ENCODE measurements around the gene ADO.
"Not testable (repeated sequence)": the region's sequence is repeated elsewhere in the genome, so short reads cannot be mapped to it uniquely, and the experiment has no call there.

Gene ADO

DNA sequence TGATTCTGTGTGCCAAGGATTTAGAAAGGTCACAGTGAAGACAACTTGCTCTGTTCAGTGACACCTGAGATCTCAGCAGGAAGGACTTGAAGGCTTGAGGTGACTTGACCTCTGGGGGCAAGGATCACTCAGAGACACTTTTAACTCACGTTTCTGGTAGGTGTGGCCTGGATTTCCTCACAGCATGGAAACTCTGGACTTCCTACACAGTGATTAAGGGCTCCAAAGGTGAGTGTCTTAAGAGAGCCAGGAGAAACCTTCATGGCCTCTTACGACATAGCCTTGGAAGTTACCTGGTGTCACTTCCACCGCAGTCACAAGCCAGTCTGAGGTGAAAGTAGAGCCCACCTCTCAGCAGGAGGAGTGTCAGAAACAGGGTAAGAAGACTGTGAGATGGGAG is 38.1 kb upstream of the ADO start:
- H3K4me3 ChIP-seq (ENCODE audit: low read depth in 1 of 5, low read length in 5 of 5): no peak overlapping the region
- H3K27ac ChIP-seq (ENCODE audit: low read depth, low read length): no peak overlapping the region
- no peak overlapping the region for H3K9ac ChIP-seq (ENCODE audit: low read length in 5 of 5)
- H3K9me3 ChIP-seq (ENCODE audit: control insufficient read depth in 5 of 5, low read length in 5 of 5): no peaks in the 10 kb centered on the region
- H3K4me1 ChIP-seq (ENCODE audit: control insufficient read depth in 5 of 5, insufficient read depth in 5 of 5, low read length in 5 of 5): peaks cover 0 to 10% (median 6%) of the 10 kb centered on the region in 5 donors
- H3K27me3 ChIP-seq (ENCODE audit: control insufficient read depth in 5 of 5, insufficient read depth in 4 of 5, low read length in 5 of 5): no peaks in the 10 kb centered on the region
- no peaks in the 10 kb centered on the region for H3K36me3 ChIP-seq (ENCODE audit: control insufficient read depth in 5 of 5, insufficient read depth in 5 of 5, low read length in 5 of 5)

DNA sequence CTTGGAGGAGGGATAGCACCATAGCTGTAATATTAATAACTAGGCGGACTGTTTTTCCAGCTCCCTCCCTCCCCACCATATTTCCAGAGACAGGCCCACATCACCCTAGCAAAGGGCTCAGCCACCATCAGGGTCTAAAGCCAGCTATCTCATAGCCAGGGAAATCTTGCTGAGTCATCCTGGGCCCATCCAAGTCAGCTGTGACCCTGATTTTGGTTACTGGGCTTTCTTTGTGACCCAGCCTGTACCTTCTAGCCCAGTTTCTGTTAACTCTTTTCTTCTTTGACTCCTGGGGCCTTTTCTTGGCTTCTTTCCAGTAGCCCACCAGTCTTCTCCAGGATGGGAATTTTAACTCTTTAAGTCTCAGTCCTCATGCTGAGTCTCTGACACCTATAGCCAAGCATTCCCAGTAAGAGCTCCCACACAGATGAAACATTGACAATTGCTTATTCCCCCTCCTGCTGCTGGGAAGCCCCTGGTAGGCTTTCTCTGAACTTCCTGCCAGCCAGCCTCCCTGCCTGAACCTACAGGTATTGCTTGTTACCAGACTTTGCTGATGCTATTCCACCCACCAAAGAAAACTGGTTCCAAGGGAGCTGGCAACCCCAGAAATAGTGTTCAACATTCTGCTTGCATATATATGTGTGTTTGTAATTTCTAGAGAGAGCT is 34.8 kb upstream of the ADO start:
- no peaks in the 10 kb centered on the region for H3K27me3 ChIP-seq (ENCODE audit: control insufficient read depth in 5 of 5, insufficient read depth in 4 of 5, low read length in 5 of 5)
- H3K9ac ChIP-seq (ENCODE audit: low read length in 5 of 5): no peak overlapping the region
- H3K9me3 ChIP-seq (ENCODE audit: control insufficient read depth in 5 of 5, low read length in 5 of 5): no peaks in the 10 kb centered on the region
- peaks cover 0 to 17% (median 6%) of the 10 kb centered on the region in 5 donors for H3K4me1 ChIP-seq (ENCODE audit: control insufficient read depth in 5 of 5, insufficient read depth in 5 of 5, low read length in 5 of 5)
- H3K36me3 ChIP-seq (ENCODE audit: control insufficient read depth in 5 of 5, insufficient read depth in 5 of 5, low read length in 5 of 5): no peaks in the 10 kb centered on the region
- no peak overlapping the region for H3K27ac ChIP-seq (ENCODE audit: low read depth, low read length)
- no peak overlapping the region for H3K4me3 ChIP-seq (ENCODE audit: low read depth in 1 of 5, low read length in 5 of 5)

GRCh38 chr10:62772186-62772974 is 32.1 kb upstream of the ADO start:
- Histone ChIP-seq H3K4me1 (ENCODE audit: control insufficient read depth in 5 of 5, insufficient read depth in 5 of 5, low read length in 5 of 5) (peaks cover 0 to 17% (median 6%) of the 10 kb centered on the region in 5 donors), H3K4me3 (ENCODE audit: low read depth in 1 of 5, low read length in 5 of 5) (no peak overlapping the region), H3K27ac (ENCODE audit: low read depth, low read length) (no peak overlapping the region), H3K9ac (ENCODE audit: low read length in 5 of 5) (no peak overlapping the region), H3K36me3 (ENCODE audit: control insufficient read depth in 5 of 5, insufficient read depth in 5 of 5, low read length in 5 of 5) (no peaks in the 10 kb centered on the region), H3K27me3 (ENCODE audit: control insufficient read depth in 5 of 5, insufficient read depth in 4 of 5, low read length in 5 of 5) (no peaks in the 10 kb centered on the region), H3K9me3 (ENCODE audit: control insufficient read depth in 5 of 5, low read length in 5 of 5) (no peaks in the 10 kb centered on the region)

DNA sequence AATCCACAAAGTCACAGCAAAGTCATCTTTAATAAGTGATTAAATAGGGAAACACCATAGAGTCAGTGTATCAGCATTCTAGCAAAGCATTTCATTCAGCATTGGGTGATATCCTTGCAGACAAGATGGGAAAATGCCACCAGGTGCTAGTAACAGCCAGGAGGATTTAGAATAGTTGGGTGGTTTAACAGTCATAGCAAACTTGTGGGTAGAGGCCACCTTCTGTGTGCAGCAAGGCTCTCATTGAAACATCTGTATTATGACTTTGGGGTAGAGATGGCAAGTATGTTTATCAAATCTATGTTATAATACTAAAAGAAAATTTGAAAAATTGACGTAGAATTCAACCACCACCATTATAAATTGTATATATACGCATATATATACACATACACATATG is 26.4 kb upstream of the ADO start:
- H3K9ac ChIP-seq (ENCODE audit: low read length in 5 of 5): no peak overlapping the region
- H3K4me3 ChIP-seq (ENCODE audit: low read depth in 1 of 5, low read length in 5 of 5): no peak overlapping the region
- no peaks in the 10 kb centered on the region for H3K4me1 ChIP-seq (ENCODE audit: control insufficient read depth in 5 of 5, insufficient read depth in 5 of 5, low read length in 5 of 5)

GRCh38 chr10:62779487-62780248 is 24.9 kb upstream of the ADO start:
- H3K27ac ChIP-seq (ENCODE audit: low read depth, low read length): no peak overlapping the region
- no peaks in the 10 kb centered on the region for H3K9me3 ChIP-seq (ENCODE audit: control insufficient read depth in 5 of 5, low read length in 5 of 5)
- no peaks in the 10 kb centered on the region for H3K36me3 ChIP-seq (ENCODE audit: control insufficient read depth in 5 of 5, insufficient read depth in 5 of 5, low read length in 5 of 5)
- H3K4me1 ChIP-seq (ENCODE audit: control insufficient read depth in 5 of 5, insufficient read depth in 5 of 5, low read length in 5 of 5): no peaks in the 10 kb centered on the region
- H3K9ac ChIP-seq (ENCODE audit: low read length in 5 of 5): no peak overlapping the region
- H3K4me3 ChIP-seq (ENCODE audit: low read depth in 1 of 5, low read length in 5 of 5): no peak overlapping the region
- H3K27me3 ChIP-seq (ENCODE audit: control insufficient read depth in 5 of 5, insufficient read depth in 4 of 5, low read length in 5 of 5): no peaks in the 10 kb centered on the region

More for the DNA sequence above, 26.4 kb upstream of the ADO start:
- H3K27me3 ChIP-seq (ENCODE audit: control insufficient read depth in 5 of 5, insufficient read depth in 4 of 5, low read length in 5 of 5): no peaks in the 10 kb centered on the region
- no peak overlapping the region for H3K27ac ChIP-seq (ENCODE audit: low read depth, low read length)
- H3K9me3 ChIP-seq (ENCODE audit: control insufficient read depth in 5 of 5, low read length in 5 of 5): no peaks in the 10 kb centered on the region
- no peaks in the 10 kb centered on the region for H3K36me3 ChIP-seq (ENCODE audit: control insufficient read depth in 5 of 5, insufficient read depth in 5 of 5, low read length in 5 of 5)

DNA sequence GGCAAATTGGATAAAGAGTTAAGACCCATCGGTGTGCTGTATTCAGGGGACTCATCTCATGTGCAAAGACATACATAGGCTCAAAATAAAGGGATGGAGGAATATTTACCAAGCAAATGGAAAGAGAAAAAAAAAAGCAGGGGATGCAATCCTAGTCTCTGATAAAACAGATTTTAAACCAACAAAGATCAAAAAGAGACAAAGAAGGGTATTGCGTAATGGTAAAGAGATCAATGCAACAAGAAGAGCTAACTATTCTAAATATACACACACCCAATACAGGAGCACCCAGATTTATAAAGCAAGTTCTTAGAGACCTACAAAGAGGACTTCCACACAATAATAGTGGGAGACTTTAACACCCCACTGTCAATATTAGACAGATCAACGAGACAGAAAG is 20.0 kb upstream of the ADO start:
- H3K36me3 ChIP-seq (ENCODE audit: control insufficient read depth in 5 of 5, insufficient read depth in 5 of 5, low read length in 5 of 5); H3K9ac ChIP-seq (ENCODE audit: low read length in 5 of 5): not testable (repeated sequence)

DNA sequence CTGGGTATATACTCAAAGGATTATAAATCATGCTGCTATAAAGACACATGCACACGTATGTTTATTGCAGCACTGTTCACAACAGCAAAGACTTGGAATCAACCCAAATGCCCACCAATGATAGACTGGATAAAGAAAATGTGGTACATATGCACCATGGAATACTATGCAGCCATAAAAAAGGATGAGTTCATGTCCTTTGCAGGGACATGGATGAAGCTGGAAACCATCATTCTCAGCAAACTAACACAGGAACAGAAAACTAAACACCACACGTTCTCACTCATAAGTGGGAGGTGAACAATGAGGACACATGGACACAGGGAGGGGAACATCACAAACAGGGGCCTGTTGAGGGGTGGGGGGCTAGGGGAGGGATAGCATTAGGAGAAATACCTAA is 16.2 kb upstream of the ADO start:
- H3K27ac ChIP-seq (ENCODE audit: low read depth, low read length); H3K4me3 ChIP-seq (ENCODE audit: low read depth in 1 of 5, low read length in 5 of 5); H3K36me3 ChIP-seq (ENCODE audit: control insufficient read depth in 5 of 5, insufficient read depth in 5 of 5, low read length in 5 of 5); H3K27me3 ChIP-seq (ENCODE audit: control insufficient read depth in 5 of 5, insufficient read depth in 4 of 5, low read length in 5 of 5); H3K4me1 ChIP-seq (ENCODE audit: control insufficient read depth in 5 of 5, insufficient read depth in 5 of 5, low read length in 5 of 5); H3K9me3 ChIP-seq (ENCODE audit: control insufficient read depth in 5 of 5, low read length in 5 of 5); H3K9ac ChIP-seq (ENCODE audit: low read length in 5 of 5): not testable (repeated sequence)

More for the DNA sequence above, 20.0 kb upstream of the ADO start:
- H3K27me3 ChIP-seq (ENCODE audit: control insufficient read depth in 5 of 5, insufficient read depth in 4 of 5, low read length in 5 of 5); H3K4me3 ChIP-seq (ENCODE audit: low read depth in 1 of 5, low read length in 5 of 5); H3K9me3 ChIP-seq (ENCODE audit: control insufficient read depth in 5 of 5, low read length in 5 of 5); H3K27ac ChIP-seq (ENCODE audit: low read depth, low read length); H3K4me1 ChIP-seq (ENCODE audit: control insufficient read depth in 5 of 5, insufficient read depth in 5 of 5, low read length in 5 of 5): not testable (repeated sequence)

DNA sequence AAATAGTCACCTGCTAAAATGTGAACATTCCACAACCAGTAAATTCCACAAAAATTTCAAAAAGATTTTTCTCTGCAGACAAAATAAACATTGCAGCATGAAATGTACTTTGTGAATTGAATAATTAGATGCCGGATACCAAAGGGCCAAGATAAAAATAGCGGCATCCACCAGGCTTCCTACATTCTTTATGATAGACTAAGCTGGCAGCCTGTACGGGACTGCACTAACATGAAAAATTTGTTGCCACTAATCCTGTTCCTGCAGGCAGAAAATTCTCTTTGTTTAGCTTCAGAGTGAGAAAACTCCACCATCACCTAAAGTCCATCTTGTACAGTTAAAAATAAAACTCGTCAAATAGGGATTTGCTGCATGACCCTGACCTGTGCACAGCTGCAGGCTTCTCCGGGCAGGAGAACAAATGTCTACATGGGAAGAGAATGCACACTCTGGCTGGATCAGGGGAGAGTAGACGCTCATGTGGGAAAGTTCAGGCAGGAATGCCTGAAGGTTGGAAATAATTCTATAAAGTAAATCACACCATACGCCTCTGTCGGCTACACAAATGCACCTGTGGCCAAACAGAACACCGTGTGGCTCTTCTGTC is 15.6 kb upstream of the ADO start:
- no peaks in the 10 kb centered on the region for H3K27me3 ChIP-seq (ENCODE audit: control insufficient read depth in 5 of 5, insufficient read depth in 4 of 5, low read length in 5 of 5)
- H3K27ac ChIP-seq (ENCODE audit: low read depth, low read length): no peak overlapping the region
- no peaks in the 10 kb centered on the region for H3K36me3 ChIP-seq (ENCODE audit: control insufficient read depth in 5 of 5, insufficient read depth in 5 of 5, low read length in 5 of 5)
- peaks cover 0 to 3% (median 0%) of the 10 kb centered on the region in 5 donors for H3K9me3 ChIP-seq (ENCODE audit: control insufficient read depth in 5 of 5, low read length in 5 of 5)
- H3K9ac ChIP-seq (ENCODE audit: low read length in 5 of 5): no peak overlapping the region
- H3K4me3 ChIP-seq (ENCODE audit: low read depth in 1 of 5, low read length in 5 of 5): no peak overlapping the region
- no peaks in the 10 kb centered on the region for H3K4me1 ChIP-seq (ENCODE audit: control insufficient read depth in 5 of 5, insufficient read depth in 5 of 5, low read length in 5 of 5)

DNA sequence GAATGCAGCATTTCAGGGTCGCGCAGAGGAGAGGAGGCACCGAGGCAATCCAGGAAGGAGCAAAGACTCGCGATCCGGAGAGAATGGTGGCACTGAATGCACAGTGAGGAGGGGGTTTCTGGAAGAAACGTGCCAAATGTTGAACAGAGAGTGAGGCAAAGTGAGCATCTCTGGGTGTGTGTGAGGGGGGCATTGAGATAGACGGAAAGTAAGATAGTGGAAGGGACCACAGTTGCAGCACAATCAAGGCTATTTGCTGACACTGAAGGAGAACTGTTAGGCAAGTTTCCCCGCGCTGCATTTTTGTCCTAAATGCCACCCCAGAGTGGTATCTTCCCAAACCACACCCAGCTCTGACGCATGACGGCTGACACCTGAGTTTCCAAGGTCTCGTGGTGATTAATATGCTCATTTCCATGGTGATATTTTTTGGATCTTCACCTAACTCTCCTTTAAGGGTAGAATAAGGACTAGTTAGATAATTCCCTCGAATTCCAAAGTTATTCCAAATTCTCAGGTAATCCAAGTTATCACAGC is 14.4 kb upstream of the ADO start:
- Histone ChIP-seq H3K4me1 (ENCODE audit: control insufficient read depth in 5 of 5, insufficient read depth in 5 of 5, low read length in 5 of 5) (no peaks in the 10 kb centered on the region), H3K27ac (ENCODE audit: low read depth, low read length) (no peak overlapping the region), H3K4me3 (ENCODE audit: low read depth in 1 of 5, low read length in 5 of 5) (no peak overlapping the region), H3K9me3 (ENCODE audit: control insufficient read depth in 5 of 5, low read length in 5 of 5) (peaks cover 0 to 1% (median 0%) of the 10 kb centered on the region in 5 donors), H3K27me3 (ENCODE audit: control insufficient read depth in 5 of 5, insufficient read depth in 4 of 5, low read length in 5 of 5) (no peaks in the 10 kb centered on the region), H3K9ac (ENCODE audit: low read length in 5 of 5) (no peak overlapping the region), H3K36me3 (ENCODE audit: control insufficient read depth in 5 of 5, insufficient read depth in 5 of 5, low read length in 5 of 5) (no peaks in the 10 kb centered on the region)

Data from subcutaneous abdominal adipose tissue (tissue), 5 donors.